ENCODE results near the gene MSRB3.
"Not testable (repeated sequence)": the region's sequence is repeated elsewhere in the genome, so short reads cannot be mapped to it uniquely, and the experiment has no call there.

Gene MSRB3

GRCh38 chr12:65460063-65460462, 181.6 kb downstream of the MSRB3 start:
- no peak for DNase-seq

GRCh38 chr12:65461017-65461416, 182.5 kb downstream of the MSRB3 start:
- DNase-seq: no peak

GRCh38 chr12:65462484-65462883, 184.0 kb downstream of the MSRB3 start:
- no peak for DNase-seq

GRCh38 chr12:65463082-65463481, 184.6 kb downstream of the MSRB3 start:
- DNase-seq: no peak

- no peak for DNase-seq
Measured at GRCh38 chr12:65463611-65464010, 185.1 kb downstream of the MSRB3 start.

- no peak for DNase-seq
Measured at GRCh38 chr12:65464930-65465329, 186.4 kb downstream of the MSRB3 start.

GRCh38 chr12:65465766-65466547, 187.5 kb downstream of the MSRB3 start:
- no peak for DNase-seq

GRCh38 chr12:65466911-65467310, 188.4 kb downstream of the MSRB3 start:
- DNase-seq: no peak

- no peak for DNase-seq
Measured at GRCh38 chr12:65470256-65470655, 191.8 kb downstream of the MSRB3 start.

GRCh38 chr12:65472079-65472478, 193.6 kb downstream of the MSRB3 start:
- DNase-seq: no peak

- DNase-seq: no peak
Measured at GRCh38 chr12:65474831-65475230, 196.3 kb downstream of the MSRB3 start.

GRCh38 chr12:65477721-65478120, 199.2 kb downstream of the MSRB3 start:
- DNase-seq: no peak

- not testable (repeated sequence) for DNase-seq
Measured at GRCh38 chr12:65483891-65484516, 205.5 kb downstream of the MSRB3 start.

- DNase-seq: no peak
Measured at GRCh38 chr12:65488197-65488596, 209.7 kb downstream of the MSRB3 start.

- no peak for DNase-seq
Measured at GRCh38 chr12:65490250-65490649, 211.8 kb downstream of the MSRB3 start.

- no peak for DNase-seq
Measured at GRCh38 chr12:65492998-65493912, 214.8 kb downstream of the MSRB3 start.

- no peak for DNase-seq
Measured at GRCh38 chr12:65493913-65494245, 215.4 kb downstream of the MSRB3 start.

GRCh38 chr12:65494537-65494936, 216.1 kb downstream of the MSRB3 start:
- no peak for DNase-seq

- DNase-seq: no peak
Measured at GRCh38 chr12:65495233-65495632, 216.8 kb downstream of the MSRB3 start.

GRCh38 chr12:65496617-65497016, 218.1 kb downstream of the MSRB3 start:
- DNase-seq: no peak

- no peak for DNase-seq
Measured at GRCh38 chr12:65497660-65498059, 219.2 kb downstream of the MSRB3 start.

GRCh38 chr12:65499167-65499566, 220.7 kb downstream of the MSRB3 start:
- DNase-seq: no peak

GRCh38 chr12:65500091-65500900, 221.8 kb downstream of the MSRB3 start:
- no peak for DNase-seq
